Measurements from ENCODE around the gene LIN28B.

Gene LIN28B

GRCh38 chr6:105113422-105113821 lies 156.5 kb downstream of the LIN28B start:
- DNase-seq, result no peak

- no peak for DNase-seq
These were observed 159.2 kb downstream of the LIN28B start for GRCh38 chr6:105116150-105116549.

DNA sequence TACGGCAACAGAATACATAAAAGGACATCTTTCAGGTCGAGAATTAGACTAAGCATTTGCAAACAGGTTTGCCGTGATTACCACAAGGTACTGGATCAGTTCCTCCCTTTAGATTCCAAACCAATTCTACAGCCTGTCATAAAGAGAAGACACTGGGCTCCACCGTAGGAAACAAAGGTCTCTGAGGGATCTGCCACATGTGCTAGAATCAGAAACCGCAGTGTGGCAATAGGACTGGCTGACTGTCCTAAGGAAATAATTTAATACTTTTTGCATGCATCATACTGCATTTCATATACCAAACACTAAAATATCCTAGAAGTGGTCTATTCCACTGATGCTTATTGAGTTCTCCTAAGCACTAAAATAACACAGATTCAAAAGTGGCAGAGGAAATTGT lies 163.7 kb downstream of the LIN28B start:
- no peak for DNase-seq

DNA sequence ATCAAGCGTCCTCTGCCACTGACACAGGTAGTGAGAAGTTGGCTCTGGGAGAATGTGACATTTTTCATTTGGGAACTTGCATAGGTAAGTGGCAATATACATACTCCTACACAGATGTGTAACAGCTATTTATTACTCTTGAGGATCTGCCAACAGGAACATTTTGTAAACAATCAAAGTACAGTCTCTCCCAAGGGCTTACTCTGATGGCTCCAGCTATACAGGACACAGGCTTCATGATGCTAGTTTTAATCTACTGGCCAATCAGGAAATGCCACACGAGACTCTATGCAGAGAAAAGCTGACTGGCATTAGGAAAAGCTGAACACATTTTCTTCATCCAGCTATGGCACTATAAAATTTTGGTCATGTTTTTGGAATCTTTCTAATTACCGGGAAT lies 165.1 kb downstream of the LIN28B start:
- no peak for DNase-seq

GRCh38 chr6:105122717-105123116 lies 165.8 kb downstream of the LIN28B start:
- DNase-seq, result no peak
